T-helper 1 cell treated with Interleukin-12 subunit alpha and Interleukin-12 subunit beta and Interleukin-4 antibody, amounts not matched to agents 30 ng/mL and 1 ng/mL, for 36 hours (primary cell): ENCODE results near the gene ANKS3. TPM values are rescaled to one million over a fixed set of nuclear protein-coding genes. Genes with fewer than 3 reads are reported as not detected.

Experiments used
- intact Hi-C: fragments of 100-400 bp; cut with micrococcal nuclease; formaldehyde crosslinking; loops from one replicate; pipeline ENCODE4 v1.15.1; 2024
- total RNA-seq: library from RNA; stranded (reverse); gene quantifications from 2 replicates; pipeline ENCODE4 v1.2.3, GENCODE V29; 2022

Gene ANKS3
- total RNA-seq, 1 donor from 2014 or later: 17.2 TPM

DNA sequence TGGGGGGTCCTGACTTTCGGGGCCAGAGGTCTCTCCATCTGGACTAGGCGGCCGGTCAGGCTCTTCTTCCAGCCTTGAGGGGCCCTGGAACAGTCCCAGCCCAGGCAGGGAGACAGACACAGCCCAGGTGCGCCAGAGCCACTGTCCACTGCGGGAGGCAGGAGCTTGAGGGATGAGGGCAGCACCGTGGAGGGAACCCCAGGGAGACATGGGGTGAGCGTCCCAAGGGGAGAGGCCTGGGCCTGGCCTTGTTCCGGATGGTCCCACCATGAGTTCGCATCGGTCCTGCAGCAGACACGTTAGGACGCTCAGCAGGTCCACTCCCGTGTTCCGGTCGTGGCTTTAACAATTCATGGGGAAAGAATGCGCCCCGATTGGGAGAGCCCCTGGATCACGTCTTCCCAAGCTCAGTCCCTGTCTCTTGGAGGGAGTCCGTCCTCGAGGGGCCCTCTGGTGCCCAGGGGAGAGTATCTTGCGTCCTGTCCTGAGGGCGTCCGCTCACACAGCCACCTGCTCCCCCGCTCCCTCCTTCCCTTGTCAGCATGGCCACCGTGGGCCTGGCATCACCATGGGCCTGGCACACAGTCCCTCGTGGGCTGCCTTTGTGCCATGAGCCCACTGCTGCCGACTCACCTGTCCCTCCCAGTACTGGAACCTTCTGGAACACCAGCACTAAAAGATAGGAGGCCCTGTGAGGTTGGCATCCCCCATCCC lies 47.4 kb downstream of the ANKS3 start:
- intact Hi-C loops: no loop called here

GRCh38 chr16:4685776-4686496 lies 48.1 kb downstream of the ANKS3 start:
- intact Hi-C loops: no loop called here

DNA sequence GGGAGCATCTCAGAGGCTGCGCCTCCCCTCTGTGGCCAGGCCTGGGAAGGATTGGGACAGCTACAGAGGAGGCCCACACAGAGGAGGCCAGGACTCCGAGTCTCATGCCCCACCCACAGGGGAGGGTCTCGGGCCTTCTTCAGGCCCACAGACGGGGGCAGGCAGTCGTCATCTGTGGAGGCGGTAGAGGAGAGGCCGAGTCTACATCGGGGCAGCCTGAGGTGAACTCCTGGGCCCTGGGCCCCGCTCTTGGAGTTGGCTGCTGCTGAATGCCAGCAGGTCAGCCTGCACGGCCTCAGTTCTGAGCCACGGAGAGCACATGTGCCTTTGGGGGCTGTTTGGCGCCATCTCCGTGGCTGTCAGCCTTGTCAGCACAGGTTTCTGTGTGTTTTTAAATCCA lies 48.8 kb downstream of the ANKS3 start:
- intact Hi-C loops: no loop called here

GRCh38 chr16:4684763-4685162 lies 49.3 kb downstream of the ANKS3 start:
- intact Hi-C loops: no loop called here

- intact Hi-C loops: no loop called here
Measured at GRCh38 chr16:4684058-4684715, 49.9 kb downstream of the ANKS3 start.

- intact Hi-C loops: no loop called here
Measured at GRCh38 chr16:4683255-4684057, 50.6 kb downstream of the ANKS3 start.

DNA sequence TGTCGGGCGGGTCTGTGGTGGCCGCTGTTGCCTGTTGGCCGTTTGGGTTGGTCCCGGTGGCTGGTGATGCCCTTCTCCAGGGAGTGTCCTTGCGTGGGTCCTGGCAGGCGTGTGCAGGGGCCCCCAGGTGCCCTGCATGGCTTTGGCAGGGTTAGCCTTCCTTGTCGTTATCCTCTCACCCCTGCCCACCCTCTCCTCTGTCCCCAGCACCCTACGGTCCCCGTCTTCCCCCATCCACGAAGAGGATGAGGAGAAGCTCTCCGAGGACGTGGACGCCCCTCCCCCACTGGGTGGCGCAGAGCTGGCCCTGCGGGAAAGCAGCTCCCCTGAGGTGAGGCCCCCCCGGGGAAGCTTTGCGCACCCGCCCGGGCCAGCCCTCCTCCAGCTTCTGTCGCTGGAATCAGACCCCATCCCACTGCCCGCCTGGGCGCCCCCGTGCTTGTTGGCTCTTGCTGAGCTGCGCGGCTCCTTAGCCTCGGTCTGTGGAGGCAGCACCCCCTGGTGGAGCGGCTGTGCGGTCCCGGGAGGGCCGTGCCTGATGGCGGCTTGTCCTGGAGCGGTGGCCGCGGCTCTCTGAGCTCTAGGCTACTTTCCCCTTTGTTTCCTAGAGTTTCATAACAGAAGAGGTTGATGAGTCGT lies 51.3 kb downstream of the ANKS3 start:
- intact Hi-C loops: no loop called here

GRCh38 chr16:4682084-4682591 lies 51.9 kb downstream of the ANKS3 start:
- intact Hi-C loops: no loop called here

DNA sequence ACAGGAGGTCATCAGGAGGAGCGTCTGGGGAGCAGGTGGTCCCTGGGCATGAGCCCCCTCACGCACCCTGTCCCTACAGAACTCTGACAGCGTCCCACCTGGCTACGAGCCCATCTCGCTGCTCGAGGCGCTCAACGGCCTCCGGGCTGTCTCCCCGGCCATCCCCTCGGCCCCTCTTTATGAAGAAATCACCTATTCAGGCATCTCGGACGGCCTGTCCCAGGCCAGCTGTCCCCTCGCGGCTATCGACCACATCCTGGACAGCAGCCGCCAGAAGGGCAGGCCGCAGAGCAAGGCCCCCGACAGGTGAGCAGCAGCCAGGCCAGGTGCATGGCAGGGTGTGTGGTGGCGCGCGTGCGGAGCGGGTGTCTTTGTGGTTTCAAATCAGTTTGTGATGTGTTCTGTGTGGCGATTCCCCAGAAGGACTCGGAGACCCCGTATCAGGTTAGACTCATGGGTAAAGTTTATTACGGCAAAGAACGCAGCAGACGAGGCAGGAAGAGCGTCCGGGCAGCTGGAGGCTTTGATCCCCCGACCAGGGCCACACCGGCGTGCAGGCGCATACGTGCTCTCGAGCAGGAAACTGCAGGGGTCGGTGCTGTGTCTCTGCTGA lies 52.5 kb downstream of the ANKS3 start:
- intact Hi-C loops: no loop called here

GRCh38 chr16:4680673-4681470 lies 53.2 kb downstream of the ANKS3 start:
- intact Hi-C loops: no loop called here

DNA sequence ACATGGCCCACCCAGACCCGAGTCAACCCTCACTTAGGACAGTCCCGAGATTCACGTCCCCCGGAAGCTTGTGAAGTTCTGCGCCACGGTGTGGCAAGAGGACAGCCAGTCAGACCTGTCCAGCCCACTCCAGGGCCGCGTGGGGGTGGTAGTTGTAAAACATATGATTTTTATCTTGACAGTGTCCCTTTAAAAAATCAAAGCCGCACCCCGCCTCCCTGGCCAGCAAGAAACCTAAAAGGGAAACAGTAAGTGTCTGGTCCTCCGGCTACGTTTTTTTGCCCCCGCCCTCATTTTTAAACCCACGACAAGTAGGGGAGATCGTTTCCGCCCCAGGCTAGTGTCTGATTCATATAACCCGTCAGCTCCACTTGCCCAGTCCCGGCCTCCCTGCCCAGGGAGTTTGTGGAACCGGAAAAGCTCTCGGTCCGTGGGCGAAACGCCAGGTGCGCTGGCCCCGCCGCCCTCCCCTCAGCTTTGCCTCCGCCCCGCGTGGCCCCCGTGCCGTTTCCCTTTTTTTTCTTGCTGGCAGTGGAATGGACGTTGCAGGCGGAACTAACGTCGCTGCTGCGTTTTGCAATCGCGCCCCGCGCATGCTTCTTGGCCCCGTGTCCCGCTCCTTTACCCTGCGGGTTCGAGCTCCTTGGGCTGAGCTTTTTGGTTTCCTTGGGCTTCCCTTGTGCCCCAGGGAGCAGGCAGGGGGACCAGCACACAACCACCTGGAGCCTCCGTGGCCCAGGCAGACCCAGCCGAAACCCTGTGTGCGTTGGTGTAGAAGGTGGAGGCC lies 54.0 kb downstream of the ANKS3 start:
- intact Hi-C loops: loop anchor here (5.0 kb wide), 1 partner anchor 87 kb away; the partner anchor contains the start of gene ZNF500

- intact Hi-C loops: loop anchor here (5.0 kb wide), 1 partner anchor 88 kb away; the partner anchor contains the start of gene ZNF500
Measured at GRCh38 chr16:4679156-4679849, 54.8 kb downstream of the ANKS3 start.

GRCh38 chr16:4678596-4678995 lies 55.5 kb downstream of the ANKS3 start:
- intact Hi-C loops: loop anchor here (5.0 kb wide), 1 partner anchor 89 kb away; the partner anchor contains the start of gene ZNF500

DNA sequence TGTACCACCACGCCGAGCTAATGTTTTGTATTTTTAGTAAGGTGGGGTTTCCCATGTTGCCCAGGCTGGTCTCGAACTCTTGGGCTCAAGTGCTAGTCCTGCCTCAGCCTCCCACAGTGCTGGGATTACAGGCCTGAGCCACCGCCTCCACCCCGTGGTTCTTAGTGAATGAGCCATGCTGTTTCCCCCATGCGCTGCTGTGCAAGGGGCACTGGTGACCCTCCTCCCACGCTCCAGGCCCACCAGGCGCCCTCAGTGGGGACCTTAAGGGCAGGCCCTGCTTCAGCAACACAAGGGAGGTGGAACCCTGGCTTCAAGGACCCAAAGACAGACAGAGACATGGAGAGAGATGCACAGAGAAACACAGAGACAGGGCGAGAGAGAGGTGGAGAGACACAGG lies 56.1 kb downstream of the ANKS3 start:
- intact Hi-C loops: loop anchor here (5.0 kb wide), 1 partner anchor 89 kb away; the partner anchor contains the start of gene ZNF500

GRCh38 chr16:4677390-4677789 lies 56.7 kb downstream of the ANKS3 start:
- intact Hi-C loops: loop anchor here (5.0 kb wide), 1 partner anchor 90 kb away; the partner anchor contains the start of gene ZNF500

DNA sequence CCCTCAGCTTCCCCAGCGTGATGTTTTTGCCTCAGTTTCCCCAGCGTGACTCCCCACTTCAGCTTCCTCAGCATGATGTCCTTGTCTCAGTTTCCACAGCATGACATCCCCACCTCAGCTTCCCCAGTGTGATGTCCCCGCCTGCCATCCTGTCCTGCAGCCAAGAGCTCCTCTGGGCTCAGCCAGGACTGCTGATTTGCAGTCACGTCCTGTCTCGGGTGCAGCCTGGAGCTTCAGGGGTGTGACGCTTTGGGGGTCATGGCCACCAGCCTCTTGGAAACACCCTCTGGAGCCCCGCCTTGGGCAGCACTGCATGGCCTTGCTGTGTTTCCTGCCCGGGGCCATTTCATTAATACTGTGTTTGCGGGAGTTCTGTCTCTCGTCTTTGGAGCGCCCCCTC lies 57.2 kb downstream of the ANKS3 start:
- intact Hi-C loops: loop anchor here (1.0 to 5.0 kb wide), 6 partner anchors 12 to 90 kb away; partner anchors contain the start of genes MGRN1, NUDT16L1 and ZNF500
